SK-N-MC (cell line): ENCODE measurements around the gene SARNP.

ENCODE experiments used
- EZH2 ChIP-seq: fragments of 200-600 bp; sonication (generic); IDR thresholded peaks from one replicate; pipeline ENCODE4 v1.6.1; 2017; ENCODE audit warnings: antibody characterized with exemption
- FOXP2 ChIP-seq: optimal IDR thresholded peaks from 2 replicates; pipeline ENCODE3; 2011; ENCODE audit warnings: mild to moderate bottlenecking, moderate library complexity; ENCODE audit not compliant: insufficient read depth; ENCODE audit errors: extremely low read length, control extremely low read depth
- POLR2AphosphoS5 ChIP-seq: IDR thresholded peaks from 2 replicates; pipeline ENCODE4 v1.6.1; 2012; ENCODE audit warnings: mild to moderate bottlenecking, low read depth, low read length, borderline replicate concordance

- TF ChIP-seq EZH2: no peak
- TF ChIP-seq POLR2AphosphoS5: no peak
- no peak for TF ChIP-seq FOXP2
These were observed 90.6 kb downstream of the SARNP start for GRCh38 chr12:55726971-55727370.
